ENCODE measurements around the gene RRAS2. TPM values are rescaled to one million over a fixed set of nuclear protein-coding genes. Genes with fewer than 3 reads are reported as not detected.
A peak's percentile ranks its signal among the peaks of the same experiment; 100 is the strongest.
"Not testable (repeated sequence)": the region's sequence is repeated elsewhere in the genome, so short reads cannot be mapped to it uniquely, and the experiment has no call there.

The RRAS2 gene
- total RNA-seq, 1 donor from 2014 or later: 36.0 TPM

- no peak for TF ChIP-seq CTCF (conservative IDR thresholded peaks at IDR 0.05)
- H3K27me3 Mint-ChIP-seq: peaks cover 12% of the 10 kb centered on the region
- no peak for DNase-seq (ENCODE audit: extremely low spot score, unreplicated experiment)
- H3K9me3 Mint-ChIP-seq: no peaks in the 10 kb centered on the region
- no peak overlapping the region for H3K4me3 Mint-ChIP-seq
- H3K36me3 Mint-ChIP-seq: no peaks in the 10 kb centered on the region
- H3K4me1 Mint-ChIP-seq (ENCODE audit: unreplicated experiment): peaks cover 11% of the 10 kb centered on the region
- no peak overlapping the region for H3K27ac Mint-ChIP-seq
Observed at GRCh38 chr11:14361951-14362350, 3.0 kb upstream of the RRAS2 start.

GRCh38 chr11:14360976-14361375 is 2.0 kb upstream of the RRAS2 start:
- Mint-ChIP-seq H3K27ac (no peak overlapping the region), H3K36me3 (no peaks in the 10 kb centered on the region), H3K4me1 (ENCODE audit: unreplicated experiment) (peaks cover 15% of the 10 kb centered on the region), H3K4me3 (no peak overlapping the region), H3K27me3 (peaks cover 12% of the 10 kb centered on the region), H3K9me3 (no peaks in the 10 kb centered on the region)
- DNase-seq (ENCODE audit: extremely low spot score, unreplicated experiment): no peak
- TF ChIP-seq CTCF (conservative IDR thresholded peaks at IDR 0.05): no peak

- peaks cover 12% of the 10 kb centered on the region for H3K27me3 Mint-ChIP-seq
- peaks cover 15% of the 10 kb centered on the region for H3K4me1 Mint-ChIP-seq (ENCODE audit: unreplicated experiment)
- peak overlapping the region; percentile 85 for H3K4me3 Mint-ChIP-seq
- H3K27ac Mint-ChIP-seq: peak overlapping the region; percentile 52
- no peaks in the 10 kb centered on the region for H3K36me3 Mint-ChIP-seq
- H3K9me3 Mint-ChIP-seq: no peaks in the 10 kb centered on the region
- TF ChIP-seq CTCF (conservative IDR thresholded peaks at IDR 0.05): no peak
- no peak for DNase-seq (ENCODE audit: extremely low spot score, unreplicated experiment)
Observed at GRCh38 chr11:14359501-14360031, 583 bp upstream of the RRAS2 start.

- Mint-ChIP-seq H3K27me3 (peaks cover 12% of the 10 kb centered on the region), H3K36me3 (no peaks in the 10 kb centered on the region), H3K4me1 (ENCODE audit: unreplicated experiment) (peaks cover 23% of the 10 kb centered on the region), H3K9me3 (no peaks in the 10 kb centered on the region), H3K4me3 (peak overlapping the region; percentile 97), H3K27ac (peak overlapping the region; percentile 96)
- peak; percentile 77 for DNase-seq (ENCODE audit: extremely low spot score, unreplicated experiment)
- TF ChIP-seq CTCF (conservative IDR thresholded peaks at IDR 0.05): no peak
Observed at GRCh38 chr11:14357881-14358728, 878 bp downstream of the RRAS2 start.

DNA sequence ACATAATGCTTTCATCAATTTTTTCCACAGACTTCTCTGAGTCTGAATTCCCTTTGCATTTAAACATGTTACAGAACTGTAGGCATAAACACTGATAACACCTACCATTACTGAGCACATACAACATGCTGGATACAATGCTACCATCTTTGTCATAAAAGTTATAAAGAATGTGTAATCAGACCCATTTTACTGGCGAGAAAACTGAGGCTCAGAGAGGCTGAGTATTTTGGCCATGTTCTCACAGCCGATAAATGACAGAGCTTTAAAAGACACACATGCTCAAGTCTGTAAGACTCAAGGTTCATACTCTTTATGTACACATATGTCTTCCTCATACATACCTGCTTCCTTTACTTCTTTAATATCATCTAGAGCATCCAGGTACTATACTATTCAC is 2.6 kb downstream of the RRAS2 start:
- Mint-ChIP-seq H3K27me3 (peaks cover 4% of the 10 kb centered on the region), H3K4me1 (ENCODE audit: unreplicated experiment) (peaks cover 23% of the 10 kb centered on the region), H3K9me3 (no peaks in the 10 kb centered on the region), H3K36me3 (no peaks in the 10 kb centered on the region), H3K27ac (no peak overlapping the region), H3K4me3 (peak overlapping the region; percentile 67)
- DNase-seq (ENCODE audit: extremely low spot score, unreplicated experiment): no peak
- TF ChIP-seq CTCF (conservative IDR thresholded peaks at IDR 0.05): no peak

DNA sequence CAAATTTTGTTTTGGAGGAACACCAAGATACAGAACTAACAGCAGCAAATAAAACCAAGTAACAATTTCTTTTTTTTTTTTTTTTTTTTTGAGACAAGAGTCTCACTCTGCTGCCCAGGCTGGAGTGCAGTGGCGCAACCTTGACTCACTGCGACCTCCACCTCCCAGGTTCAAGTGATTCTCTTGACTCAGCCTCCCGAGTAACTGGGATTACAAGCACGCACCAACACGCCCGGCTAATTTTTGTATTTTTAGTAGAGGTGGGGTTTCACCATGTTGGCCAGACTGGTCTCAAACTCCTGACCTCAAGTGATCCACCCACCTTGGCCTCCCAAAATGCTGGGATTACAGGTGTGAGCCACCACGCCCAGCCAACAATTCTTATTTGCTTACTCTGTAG is 4.4 kb downstream of the RRAS2 start:
- H3K9me3 Mint-ChIP-seq; H3K27ac Mint-ChIP-seq; H3K27me3 Mint-ChIP-seq; H3K4me3 Mint-ChIP-seq; DNase-seq (ENCODE audit: extremely low spot score, unreplicated experiment); H3K36me3 Mint-ChIP-seq: not testable (repeated sequence)
- peaks cover 23% of the 10 kb centered on the region for H3K4me1 Mint-ChIP-seq (ENCODE audit: unreplicated experiment)

Data from type B pancreatic cell (in vitro differentiated cells).